K562 (cell line): ENCODE data around the gene DOCK8. TPM values are rescaled to one million over a fixed set of nuclear protein-coding genes. Genes with fewer than 3 reads are reported as not detected.

Source experiments
- ATAC-seq: fragments of 200-7000 bp; cut with Tn5 transposase; 3 replicates; pipeline ENCODE4 v1.9.1; 2020; ENCODE audit warnings: moderate library complexity
- BruUV-seq: library from RNA; stranded (reverse); fragments of 400-500 nt; replicated peaks from 2 replicates; lab custom pipeline; 2021; lab: Mats Ljungman, UMichigan
- CTCF ChIA-PET: fragments of 300-600 bp; formaldehyde crosslinking; extraction: SDS; loops from one replicate; lab custom pipeline; 2021; ENCODE audit warnings: low intra/inter-chr PET ratio; lab: Yijun Ruan, JAX
- POLR2A ChIA-PET: fragments of 300-600, 350-650 bp; sonication (Branson Sonifier 250); formaldehyde crosslinking; extraction: SDS; loops from one replicate; lab custom pipeline; 2021; ENCODE audit warnings: antibody characterized with exemption, inconsistent platforms; lab: Yijun Ruan, JAX
- DNase-seq, 4 experiments: peaks; one replicate each; pipeline versions ENCODE4 v3.0.0 to v3.0.0-alpha.2; 2011 to 2018; ENCODE audit warnings: low spot score in 3 of 4, mixed read lengths in 3 of 4; ENCODE audit errors: extremely low read depth in 1 of 4
- FAIRE-seq: peaks from 2 replicates; lab custom pipeline; 2011; peaks lifted over from hg19 to GRCh38; lab: Jason Lieb, UNC
- H2AFZ ChIP-seq: 2 replicates; pipeline ENCODE4 v1.6.0; 2011; ENCODE audit warnings: low read depth, low read length, control low read depth, inconsistent platforms
- H3K27ac ChIP-seq: fragments of 200-600 bp; 3 replicates; pipeline ENCODE4 v1.8.0; 2011; ENCODE audit warnings: low read depth, mild to moderate bottlenecking, control low read depth, inconsistent platforms, low read length, moderate library complexity, mixed read lengths; ENCODE audit errors: extremely low read depth
- H3K27me3 ChIP-seq, 2 experiments: fragments of 300-600 bp in 1 of 2; 2 replicates in 1 of 2; 3 replicates in 1 of 2; pipeline versions ENCODE4 v1.6.0 to v1.8.0; 2011; ENCODE audit warnings: inconsistent platforms in 2 of 2, low read length in 2 of 2, mild to moderate bottlenecking in 1 of 2, mixed read lengths in 1 of 2, moderate library complexity in 1 of 2; ENCODE audit not compliant: control insufficient read depth in 2 of 2, insufficient read depth in 2 of 2
- H3K36me3 ChIP-seq: fragments of 300-600 bp; 3 replicates; pipeline ENCODE4 v1.8.0; 2011; ENCODE audit warnings: mild to moderate bottlenecking, low read length, inconsistent platforms; ENCODE audit not compliant: control insufficient read depth, insufficient read depth
- H3K4me1 ChIP-seq, 2 experiments: fragments of 200-600 bp in 1 of 2; replicated peaks in 1 of 2; 2 replicates in 1 of 2; 3 replicates in 1 of 2; pipeline versions ENCODE4 v1.5.1 to v1.8.0; 2011; ENCODE audit warnings: inconsistent platforms in 2 of 2, low read length in 2 of 2, mild to moderate bottlenecking in 1 of 2, mixed read lengths in 1 of 2, moderate library complexity in 1 of 2; ENCODE audit not compliant: control insufficient read depth in 2 of 2, insufficient read depth in 2 of 2
- H3K4me2 ChIP-seq: 2 replicates; pipeline ENCODE4 v1.6.1; 2011; ENCODE audit warnings: low read length, control low read depth, inconsistent platforms, mixed read lengths; ENCODE audit not compliant: insufficient read depth
- H3K4me3 ChIP-seq: fragments of 200-600 bp; sonication (generic), shearing (Covaris generic); 2 replicates; pipeline ENCODE4 v1.5.1; 2016; ENCODE audit warnings: control low read depth, inconsistent platforms
- H3K79me2 ChIP-seq: fragments of 200-600 bp; 3 replicates; pipeline ENCODE4 v1.8.0; 2011; ENCODE audit warnings: low read length, inconsistent platforms; ENCODE audit not compliant: control insufficient read depth, insufficient read depth
- H3K9ac ChIP-seq, 2 experiments: 2 replicates each; pipeline versions ENCODE4 v1.6.0 to v1.6.1; 2011; ENCODE audit warnings: low read depth in 2 of 2, low read length in 2 of 2, control low read depth in 1 of 2, inconsistent platforms in 1 of 2, mild to moderate bottlenecking in 1 of 2, mixed read lengths in 1 of 2; ENCODE audit not compliant: insufficient read depth in 1 of 2
- H3K9me1 ChIP-seq: one replicate; pipeline ENCODE4 v1.6.0; 2011; ENCODE audit warnings: inconsistent platforms, mild to moderate bottlenecking, low read length, moderate library complexity; ENCODE audit not compliant: control insufficient read depth, insufficient read depth
- H3K9me3 ChIP-seq: replicated peaks from 2 replicates; pipeline ENCODE4 v1.5.1; 2011; ENCODE audit warnings: low read depth, low read length, inconsistent platforms; ENCODE audit not compliant: control insufficient read depth, insufficient read depth
- H4K20me1 ChIP-seq: replicated peaks from 2 replicates; pipeline ENCODE4 v1.6.1; 2011; ENCODE audit warnings: low read length, inconsistent platforms, mixed read lengths; ENCODE audit not compliant: control insufficient read depth, insufficient read depth
- CBX3 ChIP-seq, 2 experiments: IDR thresholded peaks; 1 replicate in 1 of 2; 2 replicates in 1 of 2; pipeline ENCODE4 v1.6.1; 2012; ENCODE audit warnings: inconsistent platforms in 2 of 2, low read length in 2 of 2, borderline replicate concordance in 1 of 2, control low read depth in 1 of 2
- DACH1 ChIP-seq: fragments of 450-650 bp; IDR thresholded peaks from 2 replicates; pipeline ENCODE4 v1.6.1; 2018; ENCODE audit not compliant: partially characterized antibody
- KDM5B ChIP-seq: fragments of 200-600 bp; sonication (generic); IDR thresholded peaks from 2 replicates; pipeline ENCODE4 v1.6.1; 2012; ENCODE audit warnings: low read depth, mild to moderate bottlenecking, moderate library complexity, low read length, control low read depth, inconsistent platforms; ENCODE audit not compliant: insufficient replicate concordance
- MBD2 ChIP-seq: sonication (generic); IDR thresholded peaks from 2 replicates; pipeline ENCODE4 v1.6.1; 2016; ENCODE audit warnings: low read depth, borderline replicate concordance
- NR2F6 ChIP-seq: fragments of 450-650 bp; formaldehyde crosslinking; IDR thresholded peaks from 2 replicates; pipeline ENCODE4 v1.4.0; 2020; ENCODE audit warnings: mild to moderate bottlenecking
- SAFB ChIP-seq: fragments of 200-400 bp; formaldehyde crosslinking; IDR thresholded peaks from 2 replicates; pipeline ENCODE4 v1.6.1; 2017; ENCODE audit warnings: low read depth, low read length, borderline replicate concordance
- SIX5 ChIP-seq, 2 experiments: IDR thresholded peaks; 2 replicates each; pipeline ENCODE4 v1.6.1; 2011; ENCODE audit warnings: low read length in 2 of 2, borderline replicate concordance in 1 of 2, low read depth in 1 of 2, mild to moderate bottlenecking in 1 of 2, moderate library complexity in 1 of 2; ENCODE audit not compliant: insufficient read depth in 1 of 2
- ZNF143 ChIP-seq: sonication (generic); formaldehyde crosslinking; IDR thresholded peaks from 2 replicates; pipeline ENCODE4 v1.9.0; 2022; ENCODE audit warnings: mild to moderate bottlenecking, missing genetic modification reagents
- ZNF263 ChIP-seq: sonication (generic); formaldehyde crosslinking; IDR thresholded peaks from 2 replicates; pipeline ENCODE4 v1.8.0; 2022; ENCODE audit warnings: mild to moderate bottlenecking, missing genetic modification reagents, borderline replicate concordance
- ZNF589 ChIP-seq: fragments of 200-800 bp; sonication (Bioruptor generic); IDR thresholded peaks from 2 replicates; pipeline ENCODE4 v1.6.1; 2016; ENCODE audit warnings: low read depth, missing genetic modification characterization, missing compliant biosample characterization
- WGBS: fragments of 100-300 bp; shearing (Covaris generic); methylation state at CpG from one replicate; pipeline ENCODE4 v1.1.6; 2016; ENCODE audit warnings: low coverage, mixed read lengths; ENCODE audit not compliant: insufficient coverage; ENCODE audit errors: missing lambda C conversion rate; 5-methylcytosine and 5-hydroxymethylcytosine counted together
- in situ Hi-C: fragments of 300-500 bp; cut with MboI; formaldehyde crosslinking; loops from 4 replicates; pipeline ENCODE4 v1.15.0; 2018; ENCODE audit warnings: inconsistent platforms, mixed read lengths
- intact Hi-C: fragments of 100-400 bp; cut with micrococcal nuclease; formaldehyde crosslinking; loops from 2 replicates; pipeline ENCODE4 v1.14.2; 2022
- polyA plus RNA-seq, 8 experiments: library from polyadenylated mRNA; depleted of rRNA in 4 of 8; stranded (reverse) in 5 of 8; unstranded in 3 of 8; fragments of >200 nt; fragmentation: Nextera tagmentation in 2 of 8; fragmentation: Illumina TruSeq in 1 of 8; extraction: Ambion mirVana in 2 of 8; extraction: Trizol in 1 of 8; gene quantifications; 2 replicates each; pipeline versions ENCODE4 v1.2.1 to v1.2.3, GENCODE V29; 2011 to 2014; ENCODE audit warnings: inconsistent platforms in 1 of 8, missing spikeins in 1 of 8
- total RNA-seq, 7 experiments: library from RNA; depleted of rRNA in 6 of 7; stranded (reverse); fragments of >200 nt in 6 of 7; fragmentation: Illumina TruSeq in 2 of 7; extraction: Trizol in 2 of 7; gene quantifications; 2 replicates each; pipeline versions ENCODE4 v1.2.1 to v1.2.3, GENCODE V29; 2011 to 2021; ENCODE audit warnings: low replicate concordance in 1 of 7
- TF ChIP-seq, protein P1 (sequence below): fragments of 250-450 bp; sonication (Bioruptor Pico); IDR thresholded peaks from 2 replicates; pipeline ENCODE4 v1.8.0; 2022; ENCODE audit warnings: inconsistent platforms, mild to moderate bottlenecking, moderate library complexity, borderline replicate concordance

Gene DOCK8
- total and polyA plus RNA-seq, 9 of the 15 experiments (the other 6 are each of a cell fraction or from before 2014, with no cell fraction given): 14.4 to 53.8 (median 25.1) TPM

GRCh38 chr9:505741-506059 is 291.0 kb downstream of the DOCK8 start:
- DNase-seq (no peak), FAIRE-seq (no peak), ATAC-seq (no peak)
- Histone ChIP-seq H3K27ac (no peak overlapping the region), H3K9ac (no peak overlapping the region), H3K9me3 (no peaks in the 10 kb centered on the region), H3K4me2 (no peak overlapping the region), H3K79me2 (no peaks in the 10 kb centered on the region), H3K36me3 (no peaks in the 10 kb centered on the region), H3K27me3 (peaks cover 5 to 16% of the 10 kb centered on the region in 2 experiments; a peak in 4 of 5 replicates), H3K4me3 (no peak overlapping the region), H4K20me1 (no peaks in the 10 kb centered on the region), H2AFZ (no peak overlapping the region), H3K4me1 (peaks cover 3 to 20% of the 10 kb centered on the region in 2 experiments; a peak in 3 of 5 replicates), H3K9me1 (no peaks in the 10 kb centered on the region)
- WGBS: 24% methylated on average over 5 of the region's 5 CpGs
- ChIA-PET CTCF (no interaction called here), POLR2A (no interaction called here)
- no TSS peak for BruUV-seq
- intact Hi-C loops: no loop called here
- in situ Hi-C loops: no loop called here
- peak; percentile 20 for TF ChIP-seq DACH1
- no peak for TF ChIP-seq CBX3 (IDR thresholded peaks at IDR 0.05; ENCODE audit: borderline replicate concordance in 1 of 2, low read length in 2 of 2)

- Histone ChIP-seq H3K36me3 (no peaks in the 10 kb centered on the region), H3K27ac (no peak overlapping the region), H2AFZ (no peak overlapping the region), H3K4me3 (no peak overlapping the region)
- BruUV-seq: no TSS peak
- no peak for ATAC-seq
- WGBS: 0% methylated on average over 3 of the region's 7 CpGs
- FAIRE-seq: no peak
- CTCF ChIA-PET: no interaction called here
- TF ChIP-seq ZNF589 (CRISPR knock-in tag): no peak
- no peak for TF ChIP-seq NR2F6 (CRISPR knock-in tag)
- TF ChIP-seq ZNF263 (CRISPR knock-in tag): no peak
- TF ChIP-seq ZNF143: no peak
- TF ChIP-seq SAFB: no peak
- TF ChIP-seq MBD2: no peak
- no peak for TF ChIP-seq SIX5 (IDR thresholded peaks at IDR 0.05; ENCODE audit: borderline replicate concordance in 1 of 2, insufficient read depth in 1 of 2, low read depth in 1 of 2, low read length in 2 of 2)
- no peak for TF ChIP-seq KDM5B
- TF ChIP-seq, protein P1, sequence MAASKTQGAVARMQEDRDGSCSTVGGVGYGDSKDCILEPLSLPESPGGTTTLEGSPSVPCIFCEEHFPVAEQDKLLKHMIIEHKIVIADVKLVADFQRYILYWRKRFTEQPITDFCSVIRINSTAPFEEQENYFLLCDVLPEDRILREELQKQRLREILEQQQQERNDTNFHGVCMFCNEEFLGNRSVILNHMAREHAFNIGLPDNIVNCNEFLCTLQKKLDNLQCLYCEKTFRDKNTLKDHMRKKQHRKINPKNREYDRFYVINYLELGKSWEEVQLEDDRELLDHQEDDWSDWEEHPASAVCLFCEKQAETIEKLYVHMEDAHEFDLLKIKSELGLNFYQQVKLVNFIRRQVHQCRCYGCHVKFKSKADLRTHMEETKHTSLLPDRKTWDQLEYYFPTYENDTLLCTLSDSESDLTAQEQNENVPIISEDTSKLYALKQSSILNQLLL (CRISPR knock-in tag): no peak
- TF ChIP-seq, all 486 proteins: peak for 0
- H3K79me2 ChIP-seq: no peaks in the 10 kb centered on the region
- peaks cover 5 to 16% of the 10 kb centered on the region in 2 experiments; a peak in 4 of 5 replicates for H3K27me3 ChIP-seq
- H3K4me2 ChIP-seq: no peak overlapping the region
- H4K20me1 ChIP-seq: no peaks in the 10 kb centered on the region
- POLR2A ChIA-PET: no interaction called here
- peaks cover 3 to 20% of the 10 kb centered on the region in 2 experiments; a peak in 3 of 5 replicates for H3K4me1 ChIP-seq
- in situ Hi-C loops: no loop called here
- intact Hi-C loops: no loop called here
- no peaks in the 10 kb centered on the region for H3K9me1 ChIP-seq
- no peak for DNase-seq
- H3K9ac ChIP-seq: no peak overlapping the region
- no peaks in the 10 kb centered on the region for H3K9me3 ChIP-seq
Observed at GRCh38 chr9:506281-506680, 291.6 kb downstream of the DOCK8 start.
